Astrocyte (in vitro differentiated cells and primary cell): ENCODE results near the gene STXBP1. TPM values are rescaled to one million over a fixed set of nuclear protein-coding genes. Genes with fewer than 3 reads are reported as not detected.

Source experiments
- DNase-seq: peaks from one replicate; pipeline ENCODE4 v3.0.0-alpha.2; 2010; ENCODE audit warnings: low read depth
- FAIRE-seq: peaks from 2 replicates; lab custom pipeline; 2011; peaks lifted over from hg19 to GRCh38; lab: Jason Lieb, UNC
- H2AFZ ChIP-seq: 2 replicates; pipeline ENCODE4 v1.6.0; 2012; ENCODE audit warnings: low read depth, low read length, inconsistent platforms
- H3K27ac ChIP-seq: 2 replicates; pipeline ENCODE4 v1.5.1; 2011; ENCODE audit warnings: low read depth, low read length, inconsistent platforms
- H3K27me3 ChIP-seq: 2 replicates; pipeline ENCODE4 v1.6.0; 2011; ENCODE audit warnings: low read length, inconsistent platforms; ENCODE audit not compliant: insufficient read depth
- H3K36me3 ChIP-seq: 2 replicates; pipeline ENCODE4 v1.5.1; 2011; ENCODE audit warnings: low read length, inconsistent platforms; ENCODE audit not compliant: insufficient read depth
- H3K4me1 ChIP-seq: 2 replicates; pipeline ENCODE4 v1.5.1; 2011; ENCODE audit warnings: low read length, inconsistent platforms; ENCODE audit not compliant: insufficient read depth
- H3K4me2 ChIP-seq: 2 replicates; pipeline ENCODE4 v1.6.0; 2012; ENCODE audit warnings: low read length, inconsistent platforms
- H3K4me3 ChIP-seq: 2 replicates; pipeline ENCODE4 v1.5.1; 2011; ENCODE audit warnings: low read depth, mild to moderate bottlenecking, low read length, inconsistent platforms; ENCODE audit not compliant: insufficient read depth
- H3K79me2 ChIP-seq: 2 replicates; pipeline ENCODE4 v1.6.0; 2012; ENCODE audit warnings: mild to moderate bottlenecking, low read length, inconsistent platforms; ENCODE audit not compliant: insufficient read depth
- H3K9ac ChIP-seq: 2 replicates; pipeline ENCODE4 v1.6.0; 2012; ENCODE audit warnings: mild to moderate bottlenecking, low read length, inconsistent platforms
- H3K9me3 ChIP-seq: 2 replicates; pipeline ENCODE4 v1.5.1; 2012; ENCODE audit warnings: low read depth, mild to moderate bottlenecking, low read length, inconsistent platforms; ENCODE audit not compliant: insufficient read depth
- H4K20me1 ChIP-seq: 2 replicates; pipeline ENCODE4 v1.6.0; 2012; ENCODE audit warnings: low read length, inconsistent platforms; ENCODE audit not compliant: insufficient read depth
- H3K27ac Mint-ChIP-seq: one replicate; pipeline ENCODE4 v1.8.0; 2021; ENCODE audit warnings: mild to moderate bottlenecking, mixed read lengths; ENCODE audit not compliant: unreplicated experiment
- H3K27me3 Mint-ChIP-seq: one replicate; pipeline ENCODE4 v1.8.0; 2021; ENCODE audit warnings: low read depth, mixed read lengths; ENCODE audit not compliant: unreplicated experiment
- H3K36me3 Mint-ChIP-seq: one replicate; pipeline ENCODE4 v1.8.0; 2021; ENCODE audit warnings: low read depth, mixed read lengths; ENCODE audit not compliant: unreplicated experiment
- H3K4me1 Mint-ChIP-seq: one replicate; pipeline ENCODE4 v1.8.0; 2021; ENCODE audit warnings: low read depth, mixed read lengths; ENCODE audit not compliant: unreplicated experiment
- H3K4me3 Mint-ChIP-seq: one replicate; pipeline ENCODE4 v1.8.0; 2021; ENCODE audit warnings: mild to moderate bottlenecking, moderate library complexity, mixed read lengths; ENCODE audit not compliant: unreplicated experiment
- H3K9me3 Mint-ChIP-seq: one replicate; pipeline ENCODE4 v1.8.0; 2021; ENCODE audit warnings: mild to moderate bottlenecking, mixed read lengths; ENCODE audit not compliant: unreplicated experiment
- CTCF ChIP-seq: IDR thresholded peaks from 2 replicates; pipeline ENCODE4 v1.5.1; 2011; ENCODE audit warnings: low read depth, mild to moderate bottlenecking, inconsistent platforms, low read length, moderate library complexity; ENCODE audit not compliant: insufficient read depth
- EZH2 ChIP-seq: IDR thresholded peaks from 2 replicates; pipeline ENCODE4 v1.6.1; 2012; ENCODE audit warnings: mild to moderate bottlenecking, low read length, inconsistent platforms; ENCODE audit not compliant: insufficient read depth
- total RNA-seq: library from RNA; stranded (reverse); gene quantifications from 2 replicates; pipeline ENCODE4 v1.2.1, GENCODE V29; 2021

Gene STXBP1
- total RNA-seq, 1 donor from 2014 or later = 39.6 TPM

GRCh38 chr9:127644146-127644827, 32.2 kb downstream of the STXBP1 start:
- Histone ChIP-seq H3K79me2 (no peaks in the 10 kb centered on the region), H2AFZ (no peak overlapping the region), H3K27me3 (no peaks in the 10 kb centered on the region), H3K4me1 (no peaks in the 10 kb centered on the region), H3K27ac (no peak overlapping the region), H3K4me2 (peak overlapping the region; percentile 27), H3K36me3 (no peaks in the 10 kb centered on the region), H4K20me1 (peaks cover 20% of the 10 kb centered on the region), H3K9ac (no peak overlapping the region), H3K4me3 (no peak overlapping the region), H3K9me3 (no peaks in the 10 kb centered on the region)
- Mint-ChIP-seq H3K27me3 (no peaks in the 10 kb centered on the region), H3K27ac (no peak overlapping the region), H3K36me3 (no peaks in the 10 kb centered on the region), H3K4me3 (no peak overlapping the region), H3K4me1 (peaks cover 3% of the 10 kb centered on the region), H3K9me3 (no peaks in the 10 kb centered on the region)
- DNase-seq (no peak), FAIRE-seq (no peak)
- TF ChIP-seq EZH2 (no peak), CTCF (no peak)

- Mint-ChIP-seq H3K27me3 (no peaks in the 10 kb centered on the region), H3K27ac (no peak overlapping the region), H3K9me3 (no peaks in the 10 kb centered on the region), H3K4me1 (peaks cover 3% of the 10 kb centered on the region), H3K36me3 (no peaks in the 10 kb centered on the region), H3K4me3 (no peak overlapping the region)
- Histone ChIP-seq H2AFZ (no peak overlapping the region), H4K20me1 (peaks cover 16% of the 10 kb centered on the region), H3K27ac (no peak overlapping the region), H3K9me3 (no peaks in the 10 kb centered on the region), H3K4me1 (no peaks in the 10 kb centered on the region), H3K9ac (no peak overlapping the region), H3K36me3 (no peaks in the 10 kb centered on the region), H3K79me2 (no peaks in the 10 kb centered on the region), H3K4me3 (no peak overlapping the region), H3K4me2 (peak overlapping the region; percentile 27), H3K27me3 (no peaks in the 10 kb centered on the region)
- FAIRE-seq (no peak), DNase-seq (peak; percentile 11)
- TF ChIP-seq CTCF = no peak
- TF ChIP-seq EZH2 = no peak
These were observed 32.9 kb downstream of the STXBP1 start for GRCh38 chr9:127644943-127645342.

- Histone ChIP-seq H2AFZ (no peak overlapping the region), H3K27me3 (no peaks in the 10 kb centered on the region), H3K79me2 (no peaks in the 10 kb centered on the region), H3K4me1 (no peaks in the 10 kb centered on the region), H3K27ac (no peak overlapping the region), H3K4me2 (no peak overlapping the region), H3K9me3 (no peaks in the 10 kb centered on the region), H3K36me3 (no peaks in the 10 kb centered on the region), H3K9ac (no peak overlapping the region), H4K20me1 (peaks cover 20% of the 10 kb centered on the region), H3K4me3 (no peak overlapping the region)
- Mint-ChIP-seq H3K27ac (no peak overlapping the region), H3K36me3 (peaks cover 1% of the 10 kb centered on the region), H3K4me3 (no peak overlapping the region), H3K9me3 (no peaks in the 10 kb centered on the region), H3K4me1 (no peaks in the 10 kb centered on the region), H3K27me3 (no peaks in the 10 kb centered on the region)
- no peak for FAIRE-seq
- TF ChIP-seq CTCF (no peak), EZH2 (no peak)
- DNase-seq = no peak
These were observed 35.4 kb downstream of the STXBP1 start for GRCh38 chr9:127647451-127647850.
